H9 (cell line): ENCODE data around the gene COL23A1. TPM values are rescaled to one million over a fixed set of nuclear protein-coding genes. Genes with fewer than 3 reads are reported as not detected.
"Not testable (repeated sequence)": the region's sequence is repeated elsewhere in the genome, so short reads cannot be mapped to it uniquely, and the experiment has no call there.

ENCODE experiments used
- DNase-seq: peaks from one replicate; pipeline ENCODE4 v3.0.0-alpha.2; 2017
- H2AFZ ChIP-seq: one replicate; pipeline ENCODE4 v1.6.1; 2013; ENCODE audit warnings: mild to moderate bottlenecking, low read length, control low read depth, moderate library complexity
- H2AK5ac ChIP-seq: 2 replicates; pipeline ENCODE4 v1.6.1; 2013; ENCODE audit warnings: low read length, control low read depth, mixed read lengths; ENCODE audit not compliant: insufficient read length
- H2BK120ac ChIP-seq: one replicate; pipeline ENCODE4 v1.6.1; 2013; ENCODE audit warnings: low read depth, mild to moderate bottlenecking, low read length, control low read depth, inconsistent platforms; ENCODE audit not compliant: poor library complexity, severe bottlenecking
- H2BK12ac ChIP-seq: 2 replicates; pipeline ENCODE4 v1.6.1; 2013; ENCODE audit warnings: low read length, control low read depth, mixed read lengths, low read depth; ENCODE audit not compliant: insufficient read length
- H2BK15ac ChIP-seq: 2 replicates; pipeline ENCODE4 v1.6.1; 2013; ENCODE audit warnings: low read depth, low read length, control low read depth
- H2BK20ac ChIP-seq: one replicate; pipeline ENCODE4 v1.6.1; 2013; ENCODE audit warnings: low read depth, mild to moderate bottlenecking, low read length, control low read depth, inconsistent platforms; ENCODE audit not compliant: poor library complexity, severe bottlenecking
- H2BK5ac ChIP-seq: 2 replicates; pipeline ENCODE4 v1.6.1; 2013; ENCODE audit warnings: low read length, control low read depth, mixed read lengths; ENCODE audit not compliant: insufficient read length
- H3K14ac ChIP-seq: 2 replicates; pipeline ENCODE4 v1.6.1; 2013; ENCODE audit warnings: low read length, control low read depth; ENCODE audit not compliant: insufficient read depth
- H3K18ac ChIP-seq: 2 replicates; pipeline ENCODE4 v1.6.1; 2013; ENCODE audit warnings: low read depth, mild to moderate bottlenecking, mixed read lengths, low read length, control low read depth; ENCODE audit not compliant: insufficient read length
- H3K23ac ChIP-seq: 2 replicates; pipeline ENCODE4 v1.6.1; 2013; ENCODE audit warnings: low read length, control low read depth, mixed read lengths, low read depth; ENCODE audit not compliant: insufficient read length
- H3K23me2 ChIP-seq: 2 replicates; pipeline ENCODE4 v1.6.1; 2013; ENCODE audit warnings: low read depth, mild to moderate bottlenecking, mixed read lengths, low read length, control low read depth; ENCODE audit not compliant: insufficient read length, poor library complexity, severe bottlenecking
- H3K27ac ChIP-seq: 2 replicates; pipeline ENCODE4 v1.5.1; 2013; ENCODE audit warnings: low read length, control low read depth, mixed read lengths, low read depth; ENCODE audit not compliant: insufficient read length
- H3K27me3 ChIP-seq: 2 replicates; pipeline ENCODE4 v1.6.1; 2013; ENCODE audit warnings: low read length, control low read depth, inconsistent platforms; ENCODE audit not compliant: insufficient read depth
- H3K4ac ChIP-seq: 2 replicates; pipeline ENCODE4 v1.6.1; 2013; ENCODE audit warnings: low read depth, mild to moderate bottlenecking, control low read depth, inconsistent platforms, low read length, moderate library complexity
- H3K4me1 ChIP-seq: 2 replicates; pipeline ENCODE4 v1.6.1; 2013; ENCODE audit warnings: low read length, control low read depth, inconsistent platforms; ENCODE audit not compliant: insufficient read depth
- H3K4me2 ChIP-seq: 2 replicates; pipeline ENCODE4 v1.6.1; 2013; ENCODE audit warnings: low read length, control low read depth, mixed read lengths; ENCODE audit not compliant: insufficient read length, insufficient read depth
- H3K56ac ChIP-seq: 2 replicates; pipeline ENCODE4 v1.6.1; 2013; ENCODE audit warnings: low read depth, mild to moderate bottlenecking, mixed read lengths, low read length, control low read depth; ENCODE audit not compliant: insufficient read length
- H3K79me1 ChIP-seq: 2 replicates; pipeline ENCODE4 v1.6.1; 2013; ENCODE audit warnings: low read depth, mild to moderate bottlenecking, moderate library complexity, low read length, control low read depth, inconsistent platforms; ENCODE audit not compliant: insufficient read depth, poor library complexity, severe bottlenecking
- H3K79me2 ChIP-seq: 2 replicates; pipeline ENCODE4 v1.6.1; 2013; ENCODE audit warnings: low read length, control low read depth, inconsistent platforms; ENCODE audit not compliant: insufficient read depth
- H3K9ac ChIP-seq: 2 replicates; pipeline ENCODE4 v1.6.1; 2013; ENCODE audit warnings: low read length, control low read depth, mixed read lengths; ENCODE audit not compliant: insufficient read length; ENCODE audit errors: extremely low read depth
- H3K9me3 ChIP-seq: one replicate; pipeline ENCODE4 v1.6.1; 2013; ENCODE audit warnings: low read depth, low read length, inconsistent platforms; ENCODE audit not compliant: control insufficient read depth
- H3T11ph ChIP-seq: one replicate; pipeline ENCODE4 v1.6.1; 2013; ENCODE audit warnings: mild to moderate bottlenecking, low read length, control low read depth, inconsistent platforms
- H4K20me1 ChIP-seq: one replicate; pipeline ENCODE4 v1.6.1; 2013; ENCODE audit not compliant: control insufficient read depth, insufficient read length, insufficient read depth
- H4K5ac ChIP-seq: 2 replicates; pipeline ENCODE4 v1.6.1; 2013; ENCODE audit warnings: low read depth, mild to moderate bottlenecking, mixed read lengths, low read length, control low read depth; ENCODE audit not compliant: insufficient read length
- H4K8ac ChIP-seq: replicated peaks from 2 replicates; pipeline ENCODE4 v1.6.1; 2013; ENCODE audit warnings: low read length, control low read depth, mixed read lengths, low read depth; ENCODE audit not compliant: insufficient read length
- H4K91ac ChIP-seq: 2 replicates; pipeline ENCODE4 v1.6.1; 2013; ENCODE audit warnings: low read depth, mild to moderate bottlenecking, moderate library complexity, mixed read lengths, low read length, control low read depth; ENCODE audit not compliant: insufficient read length
- H3K27ac Mint-ChIP-seq, 3 experiments: 2 replicates in 2 of 3; 3 replicates in 1 of 3; pipeline ENCODE4 v1.8.0; 2020 to 2021; ENCODE audit warnings: mixed read lengths in 3 of 3, mild to moderate bottlenecking in 1 of 3, moderate library complexity in 1 of 3
- H3K27me3 Mint-ChIP-seq: 2 replicates; pipeline ENCODE4 v1.8.0; 2021; ENCODE audit warnings: low read depth, mild to moderate bottlenecking, moderate library complexity, mixed read lengths
- H3K36me3 Mint-ChIP-seq, 3 experiments: 2 replicates in 2 of 3; 3 replicates in 1 of 3; pipeline ENCODE4 v1.8.0; 2020 to 2021; ENCODE audit warnings: low read depth in 3 of 3, mixed read lengths in 3 of 3; ENCODE audit not compliant: insufficient read depth in 1 of 3
- H3K4me1 Mint-ChIP-seq, 2 experiments: 2 replicates each; pipeline ENCODE4 v1.8.0; 2020; ENCODE audit warnings: mixed read lengths in 2 of 2
- H3K4me3 Mint-ChIP-seq, 2 experiments: 2 replicates in 1 of 2; 3 replicates in 1 of 2; pipeline ENCODE4 v1.8.0; 2020 to 2021; ENCODE audit warnings: mild to moderate bottlenecking in 2 of 2, mixed read lengths in 2 of 2, moderate library complexity in 1 of 2
- H3K9me3 Mint-ChIP-seq, 2 experiments: 2 replicates in 1 of 2; 3 replicates in 1 of 2; pipeline ENCODE4 v1.8.0; 2020; ENCODE audit warnings: mild to moderate bottlenecking in 2 of 2, mixed read lengths in 2 of 2, moderate library complexity in 1 of 2
- WGBS: extraction: QIAGEN DNeasy Blood & Tissue Kit; methylation state at CpG from one replicate; pipeline ENCODE4 v1.1.7; 2013; ENCODE audit warnings: missing lambda C conversion rate, low lambda C conversion rate, mixed read lengths; ENCODE audit not compliant: insufficient read length; ENCODE audit errors: extremely low coverage; 5-methylcytosine and 5-hydroxymethylcytosine counted together
- total RNA-seq: library from RNA; stranded (reverse); gene quantifications from 2 replicates; pipeline ENCODE4 v1.2.1, GENCODE V29; 2021
- TF ChIP-seq, protein P1 (sequence below): fragments of 200-600 bp; sonication (generic); conservative IDR thresholded peaks from 3 replicates; pipeline ENCODE4 v1.8.0; 2021; ENCODE audit warnings: antibody characterized with exemption, mild to moderate bottlenecking

COL23A1 gene
- total RNA-seq, 1 experiment from 2014 or later = 2.6 TPM

DNA sequence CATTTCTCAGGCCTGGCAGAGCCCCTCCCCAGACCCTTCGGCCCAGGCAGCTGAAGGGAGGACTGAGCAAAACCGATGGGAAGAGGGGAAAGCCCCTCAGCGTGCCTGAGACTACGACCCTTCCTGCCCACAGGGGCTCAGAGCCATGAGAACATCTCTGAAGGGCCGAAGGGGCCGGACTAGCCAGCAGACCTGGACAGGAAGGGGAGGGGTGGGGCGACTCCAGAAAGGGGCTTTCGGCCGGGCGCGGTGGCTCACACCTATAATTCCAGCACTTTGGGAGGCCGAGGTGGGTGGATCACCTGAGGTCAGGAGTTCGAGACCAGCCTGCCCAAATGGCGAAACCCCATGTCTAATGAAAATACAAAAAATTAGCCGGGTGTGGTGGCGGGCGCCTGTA is 271.8 kb downstream of the COL23A1 start:
- Histone ChIP-seq H2BK15ac (no peak overlapping the region), H3K23me2 (peaks cover 3% of the 10 kb centered on the region), H2BK120ac (no peak overlapping the region), H3K9me3 (no peaks in the 10 kb centered on the region), H3K9ac (no peak overlapping the region), H2AK5ac (no peak overlapping the region), H3K27me3 (no peaks in the 10 kb centered on the region), H3K4me1 (no peaks in the 10 kb centered on the region), H3K4ac (no peak overlapping the region), H3K79me2 (no peaks in the 10 kb centered on the region), H3K18ac (no peak overlapping the region), H2BK12ac (no peak overlapping the region), H3K56ac (no peak overlapping the region), H4K5ac (no peak overlapping the region), H4K20me1 (no peaks in the 10 kb centered on the region), H3T11ph (no peak overlapping the region), H2BK20ac (no peak overlapping the region), H2BK5ac (no peak overlapping the region), H3K14ac (no peak overlapping the region), H2AFZ (no peak overlapping the region), H3K4me2 (no peak overlapping the region), H4K91ac (no peak overlapping the region), H3K79me1 (no peaks in the 10 kb centered on the region), H3K23ac (no peak overlapping the region), H3K27ac (no peak overlapping the region), H4K8ac (no peak overlapping the region)
- no peaks in the 10 kb centered on the region for H3K9me3 Mint-ChIP-seq
- WGBS = no CpG with 5 or more reads among the region's 17 CpGs
- H3K27me3 Mint-ChIP-seq = peaks cover 1% of the 10 kb centered on the region; the same call in 1 of the 2 replicates
- TF ChIP-seq, protein P1, sequence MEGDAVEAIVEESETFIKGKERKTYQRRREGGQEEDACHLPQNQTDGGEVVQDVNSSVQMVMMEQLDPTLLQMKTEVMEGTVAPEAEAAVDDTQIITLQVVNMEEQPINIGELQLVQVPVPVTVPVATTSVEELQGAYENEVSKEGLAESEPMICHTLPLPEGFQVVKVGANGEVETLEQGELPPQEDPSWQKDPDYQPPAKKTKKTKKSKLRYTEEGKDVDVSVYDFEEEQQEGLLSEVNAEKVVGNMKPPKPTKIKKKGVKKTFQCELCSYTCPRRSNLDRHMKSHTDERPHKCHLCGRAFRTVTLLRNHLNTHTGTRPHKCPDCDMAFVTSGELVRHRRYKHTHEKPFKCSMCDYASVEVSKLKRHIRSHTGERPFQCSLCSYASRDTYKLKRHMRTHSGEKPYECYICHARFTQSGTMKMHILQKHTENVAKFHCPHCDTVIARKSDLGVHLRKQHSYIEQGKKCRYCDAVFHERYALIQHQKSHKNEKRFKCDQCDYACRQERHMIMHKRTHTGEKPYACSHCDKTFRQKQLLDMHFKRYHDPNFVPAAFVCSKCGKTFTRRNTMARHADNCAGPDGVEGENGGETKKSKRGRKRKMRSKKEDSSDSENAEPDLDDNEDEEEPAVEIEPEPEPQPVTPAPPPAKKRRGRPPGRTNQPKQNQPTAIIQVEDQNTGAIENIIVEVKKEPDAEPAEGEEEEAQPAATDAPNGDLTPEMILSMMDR = no peak
- no peak overlapping the region for H3K4me3 Mint-ChIP-seq
- no peak overlapping the region for H3K27ac Mint-ChIP-seq
- no peak for DNase-seq
- no peaks in the 10 kb centered on the region; a peak in 1 of 7 replicates for H3K36me3 Mint-ChIP-seq
- H3K4me1 Mint-ChIP-seq = no peaks in the 10 kb centered on the region; a peak in 1 of 4 replicates

DNA sequence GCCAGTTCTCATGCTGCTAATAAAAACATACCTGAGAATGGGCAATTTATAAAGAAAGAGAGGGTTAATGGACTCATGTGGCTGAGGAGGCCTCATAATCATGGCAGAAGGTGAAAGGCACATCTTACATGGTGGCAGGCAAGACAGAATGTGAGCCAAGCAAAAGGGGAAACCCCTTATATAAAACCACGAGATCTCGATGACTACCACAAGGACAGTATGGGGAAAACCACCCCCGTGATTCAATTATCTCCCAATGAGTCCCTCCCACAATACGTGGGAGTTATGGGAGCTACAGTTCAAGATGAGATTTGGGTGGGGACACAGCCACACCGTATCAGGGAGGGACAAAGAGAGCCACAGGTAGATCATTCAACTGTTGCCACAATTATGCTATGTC is 272.5 kb downstream of the COL23A1 start:
- H3K9me3 ChIP-seq, H3K27me3 Mint-ChIP-seq, H3K79me1 ChIP-seq, H3K9ac ChIP-seq, H3K27me3 ChIP-seq, H2BK20ac ChIP-seq, H2BK5ac ChIP-seq, H2BK120ac ChIP-seq, H3K4me1 ChIP-seq, H3K4me2 ChIP-seq, H4K5ac ChIP-seq, H3K56ac ChIP-seq, H2AK5ac ChIP-seq, H3K4me1 Mint-ChIP-seq, H3K27ac Mint-ChIP-seq, H3K23ac ChIP-seq, H3K18ac ChIP-seq, H3K36me3 Mint-ChIP-seq, H3K79me2 ChIP-seq, H2AFZ ChIP-seq, H3K4ac ChIP-seq, H3K14ac ChIP-seq, H4K8ac ChIP-seq, H3T11ph ChIP-seq, H2BK15ac ChIP-seq, H2BK12ac ChIP-seq, H3K9me3 Mint-ChIP-seq, H4K91ac ChIP-seq, H3K4me3 Mint-ChIP-seq, H3K23me2 ChIP-seq, H4K20me1 ChIP-seq, DNase-seq, H3K27ac ChIP-seq: not testable (repeated sequence)
- WGBS = no CpG with 5 or more reads among the region's 5 CpGs
